Panc1 (cell line): ENCODE measurements around the gene CHRM4. TPM values are rescaled to one million over a fixed set of nuclear protein-coding genes. Genes with fewer than 3 reads are reported as not detected.

Experiments
- ATAC-seq: fragments of 200-7000 bp; cut with Tn5 transposase; 2 replicates; pipeline ENCODE4 v1.9.1; 2020; ENCODE audit warnings: mild to moderate bottlenecking, moderate library complexity
- BruUV-seq: library from RNA; stranded (reverse); fragments of 400-500 nt; replicated peaks from 2 replicates; lab custom pipeline; 2021; lab: Mats Ljungman, UMichigan
- CTCF ChIA-PET: fragments of 300-600 bp; sonication (Branson Sonifier 250); formaldehyde crosslinking; loops from one replicate; lab custom pipeline; 2022; ENCODE audit warnings: antibody characterized with exemption; lab: Charles Lee
- POLR2A ChIA-PET: fragments of 300-600 bp; sonication (Branson Sonifier 250); formaldehyde crosslinking; loops from one replicate; lab custom pipeline; 2022; ENCODE audit warnings: antibody characterized with exemption; lab: Charles Lee
- DNase-seq: peaks from one replicate; pipeline ENCODE4 v3.0.0-alpha.2; 2010; ENCODE audit warnings: low read depth, low spot score
- H3K27ac ChIP-seq: 2 replicates; pipeline ENCODE4 v1.5.1; 2011; ENCODE audit warnings: mild to moderate bottlenecking, low read length, inconsistent platforms
- H3K27me3 ChIP-seq: fragments of 200-500 bp; sonication (Bioruptor generic); 2 replicates; pipeline ENCODE4 v1.6.0; 2014; ENCODE audit warnings: low read length, inconsistent platforms; ENCODE audit not compliant: control insufficient read depth, insufficient read depth
- H3K36me3 ChIP-seq: fragments of 200-500 bp; sonication (Bioruptor generic); 2 replicates; pipeline ENCODE4 v1.5.1; 2014; ENCODE audit warnings: inconsistent platforms, mild to moderate bottlenecking, low read length, moderate library complexity; ENCODE audit not compliant: control insufficient read depth, insufficient read depth
- H3K4me1 ChIP-seq: 2 replicates; pipeline ENCODE4 v1.5.1; 2011; ENCODE audit warnings: inconsistent platforms, mild to moderate bottlenecking, low read length, moderate library complexity; ENCODE audit not compliant: control insufficient read depth, insufficient read depth
- H3K4me3 ChIP-seq, 2 experiments: 2 replicates each; pipeline ENCODE4 v1.5.1; 2011 to 2012; ENCODE audit warnings: low read depth in 2 of 2, low read length in 2 of 2, mild to moderate bottlenecking in 2 of 2, inconsistent platforms in 1 of 2, moderate library complexity in 1 of 2
- H3K9me3 ChIP-seq: fragments of 200-500 bp; sonication (Bioruptor generic); 2 replicates; pipeline ENCODE4 v1.5.1; 2014; ENCODE audit warnings: low read depth, mild to moderate bottlenecking, inconsistent platforms, low read length, moderate library complexity; ENCODE audit not compliant: control insufficient read depth, insufficient read depth
- POLR2AphosphoS5 ChIP-seq: IDR thresholded peaks from 2 replicates; pipeline ENCODE4 v1.6.1; 2012; ENCODE audit warnings: mild to moderate bottlenecking, low read depth, low read length, moderate library complexity
- SIN3A ChIP-seq: IDR thresholded peaks from 2 replicates; pipeline ENCODE4 v1.6.1; 2012; ENCODE audit warnings: low read depth, mild to moderate bottlenecking, low read length, moderate library complexity, borderline replicate concordance; ENCODE audit not compliant: insufficient read depth
- TCF7L2 ChIP-seq: IDR thresholded peaks from 2 replicates; pipeline ENCODE4 v1.6.1; 2011; ENCODE audit warnings: mild to moderate bottlenecking, low read depth, low read length, inconsistent platforms
- in situ Hi-C: cut with HindIII; loops from 2 replicates; pipeline ENCODE4 v1.10.0; 2016; ENCODE audit warnings: low sequenced_read_pairs, low pct_unique_long_range_greater_than_20kb
- intact Hi-C: fragments of 100-400 bp; cut with micrococcal nuclease; formaldehyde crosslinking; loops from one replicate; pipeline ENCODE4 v1.10.0; 2022; ENCODE audit not compliant: unreplicated experiment
- total RNA-seq: library from RNA; stranded (reverse); gene quantifications from one replicate; pipeline ENCODE4 v1.2.1, GENCODE V29; 2021; ENCODE audit not compliant: unreplicated experiment
- TF ChIP-seq, protein P1 (sequence below): fragments of 450-650 bp; IDR thresholded peaks from 2 replicates; pipeline ENCODE4 v1.5.1; 2017; ENCODE audit warnings: mild to moderate bottlenecking
- TF ChIP-seq, protein P2 (sequence below), 2 experiments: IDR thresholded peaks; 2 replicates each; pipeline ENCODE4 v1.6.1; 2011 to 2012; ENCODE audit warnings: low read depth in 2 of 2, control low read depth in 1 of 2, low read length in 1 of 2, mild to moderate bottlenecking in 1 of 2, moderate library complexity in 1 of 2; ENCODE audit not compliant: insufficient read depth in 1 of 2

The CHRM4 gene
- total RNA-seq, 1 experiment from 2014 or later, result 3.1 TPM

GRCh38 chr11:46389450-46390330, 1.9 kb downstream of the CHRM4 start:
- H3K36me3 ChIP-seq, result no peaks in the 10 kb centered on the region
- in situ Hi-C loops, result no loop called here
- ChIA-PET CTCF (interaction anchor here (0.6 to 1.9 kb wide), 4 partner anchors 24 to 293 kb away, joined by 3 to 8 read pairs (median 5); no protein-coding TSS in a partner anchor), POLR2A (interaction anchor here (0.6 kb wide), 1 partner anchor 294 kb away, joined by 5 read pairs; no protein-coding TSS in a partner anchor)
- peak overlapping the region; percentile 54 to 70 for H3K4me3 ChIP-seq
- intact Hi-C loops, result loop anchor here (5.0 kb wide), 1 partner anchor 148 kb away; no protein-coding TSS in a partner anchor
- ATAC-seq (peak; percentile 80), DNase-seq (no peak)
- H3K27ac ChIP-seq, result no peak overlapping the region; the same call in 1 of the 2 replicates
- H3K4me1 ChIP-seq, result peaks cover 17% of the 10 kb centered on the region
- TF ChIP-seq POLR2AphosphoS5, result no peak
- TF ChIP-seq, protein P1, sequence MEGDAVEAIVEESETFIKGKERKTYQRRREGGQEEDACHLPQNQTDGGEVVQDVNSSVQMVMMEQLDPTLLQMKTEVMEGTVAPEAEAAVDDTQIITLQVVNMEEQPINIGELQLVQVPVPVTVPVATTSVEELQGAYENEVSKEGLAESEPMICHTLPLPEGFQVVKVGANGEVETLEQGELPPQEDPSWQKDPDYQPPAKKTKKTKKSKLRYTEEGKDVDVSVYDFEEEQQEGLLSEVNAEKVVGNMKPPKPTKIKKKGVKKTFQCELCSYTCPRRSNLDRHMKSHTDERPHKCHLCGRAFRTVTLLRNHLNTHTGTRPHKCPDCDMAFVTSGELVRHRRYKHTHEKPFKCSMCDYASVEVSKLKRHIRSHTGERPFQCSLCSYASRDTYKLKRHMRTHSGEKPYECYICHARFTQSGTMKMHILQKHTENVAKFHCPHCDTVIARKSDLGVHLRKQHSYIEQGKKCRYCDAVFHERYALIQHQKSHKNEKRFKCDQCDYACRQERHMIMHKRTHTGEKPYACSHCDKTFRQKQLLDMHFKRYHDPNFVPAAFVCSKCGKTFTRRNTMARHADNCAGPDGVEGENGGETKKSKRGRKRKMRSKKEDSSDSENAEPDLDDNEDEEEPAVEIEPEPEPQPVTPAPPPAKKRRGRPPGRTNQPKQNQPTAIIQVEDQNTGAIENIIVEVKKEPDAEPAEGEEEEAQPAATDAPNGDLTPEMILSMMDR, result peak; percentile 98
- peak; percentile 80 for TF ChIP-seq SIN3A
- TF ChIP-seq TCF7L2, result 0 out of 2 replicates have a peak, but pooled peaks have one; percentile 24
- TF ChIP-seq, protein P2, sequence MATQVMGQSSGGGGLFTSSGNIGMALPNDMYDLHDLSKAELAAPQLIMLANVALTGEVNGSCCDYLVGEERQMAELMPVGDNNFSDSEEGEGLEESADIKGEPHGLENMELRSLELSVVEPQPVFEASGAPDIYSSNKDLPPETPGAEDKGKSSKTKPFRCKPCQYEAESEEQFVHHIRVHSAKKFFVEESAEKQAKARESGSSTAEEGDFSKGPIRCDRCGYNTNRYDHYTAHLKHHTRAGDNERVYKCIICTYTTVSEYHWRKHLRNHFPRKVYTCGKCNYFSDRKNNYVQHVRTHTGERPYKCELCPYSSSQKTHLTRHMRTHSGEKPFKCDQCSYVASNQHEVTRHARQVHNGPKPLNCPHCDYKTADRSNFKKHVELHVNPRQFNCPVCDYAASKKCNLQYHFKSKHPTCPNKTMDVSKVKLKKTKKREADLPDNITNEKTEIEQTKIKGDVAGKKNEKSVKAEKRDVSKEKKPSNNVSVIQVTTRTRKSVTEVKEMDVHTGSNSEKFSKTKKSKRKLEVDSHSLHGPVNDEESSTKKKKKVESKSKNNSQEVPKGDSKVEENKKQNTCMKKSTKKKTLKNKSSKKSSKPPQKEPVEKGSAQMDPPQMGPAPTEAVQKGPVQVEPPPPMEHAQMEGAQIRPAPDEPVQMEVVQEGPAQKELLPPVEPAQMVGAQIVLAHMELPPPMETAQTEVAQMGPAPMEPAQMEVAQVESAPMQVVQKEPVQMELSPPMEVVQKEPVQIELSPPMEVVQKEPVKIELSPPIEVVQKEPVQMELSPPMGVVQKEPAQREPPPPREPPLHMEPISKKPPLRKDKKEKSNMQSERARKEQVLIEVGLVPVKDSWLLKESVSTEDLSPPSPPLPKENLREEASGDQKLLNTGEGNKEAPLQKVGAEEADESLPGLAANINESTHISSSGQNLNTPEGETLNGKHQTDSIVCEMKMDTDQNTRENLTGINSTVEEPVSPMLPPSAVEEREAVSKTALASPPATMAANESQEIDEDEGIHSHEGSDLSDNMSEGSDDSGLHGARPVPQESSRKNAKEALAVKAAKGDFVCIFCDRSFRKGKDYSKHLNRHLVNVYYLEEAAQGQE (IDR thresholded peaks at IDR 0.05; ENCODE audit: insufficient read depth in 1 of 2, low read depth in 2 of 2, low read length in 1 of 2), result peak in 1 of 2 experiments; percentile 66; a peak in 1 of 4 replicates
- H3K9me3 ChIP-seq, result no peaks in the 10 kb centered on the region
- H3K27me3 ChIP-seq, result peaks cover 3% of the 10 kb centered on the region; the same call in 1 of the 2 replicates
- no TSS peak for BruUV-seq

GRCh38 chr11:46388619-46389449, 2.7 kb downstream of the CHRM4 start:
- Histone ChIP-seq H3K9me3 (no peaks in the 10 kb centered on the region), H3K4me3 (peak overlapping the region; percentile 54 to 70), H3K36me3 (no peaks in the 10 kb centered on the region), H3K27me3 (peaks cover 3% of the 10 kb centered on the region; the same call in 1 of the 2 replicates), H3K27ac (0 out of 2 replicates have a peak overlapping the region, but pooled peaks have one; percentile 29), H3K4me1 (peaks cover 17% of the 10 kb centered on the region)
- ATAC-seq (peak; percentile 0), DNase-seq (no peak)
- intact Hi-C loops (loop anchor here (5.0 kb wide), 1 partner anchor 148 kb away; no protein-coding TSS in a partner anchor), in situ Hi-C loops (no loop called here)
- ChIA-PET CTCF (interaction anchor here (0.5 to 1.9 kb wide), 6 partner anchors 9 to 359 kb away, joined by 3 to 8 read pairs (median 4); no protein-coding TSS in a partner anchor), POLR2A (interaction anchor here (0.6 kb wide), 2 partner anchors 172 to 295 kb away, joined by 3 to 5 read pairs; no protein-coding TSS in a partner anchor)
- BruUV-seq, result no TSS peak
- TF ChIP-seq, protein P1, result no peak
- no peak for TF ChIP-seq SIN3A
- TF ChIP-seq POLR2AphosphoS5, result no peak
- TF ChIP-seq, protein P2 (IDR thresholded peaks at IDR 0.05; ENCODE audit: insufficient read depth in 1 of 2, low read depth in 2 of 2, low read length in 1 of 2), result peak in 1 of 2 experiments; percentile 56; a peak in 1 of 4 replicates
- TF ChIP-seq TCF7L2, result no peak
